Activated CD8-positive, alpha-beta memory T cell treated with anti-CD3 and anti-CD28 coated beads, Interleukin-2, amount 50 U/mL, for 48 hours (primary cell): ENCODE data around the gene ADD1.

ENCODE experiments used
- DNase-seq: peaks from one replicate; pipeline ENCODE4 v3.0.0-alpha.2; 2020

Gene ADD1

DNA sequence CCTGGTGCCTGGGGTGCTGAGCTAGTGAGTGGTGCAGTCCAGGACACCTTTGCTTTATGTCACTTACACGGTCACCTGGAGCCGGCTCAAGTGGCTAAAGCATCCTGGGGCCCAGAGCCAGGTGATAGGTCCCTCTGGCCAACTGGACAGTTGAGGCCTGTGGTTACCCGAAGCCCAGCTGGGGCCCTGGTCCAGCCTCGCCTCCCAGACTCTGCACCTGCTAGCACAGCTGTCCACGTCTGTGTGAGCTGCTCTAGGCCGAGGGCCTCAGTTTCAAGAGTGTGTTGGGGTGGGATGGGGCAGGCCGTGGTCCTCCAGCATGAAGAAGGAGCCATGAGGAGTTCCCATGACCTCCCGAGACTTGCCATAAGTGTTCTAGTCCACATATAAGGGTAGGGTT, 7.7 kb upstream of the ADD1 start:
- DNase-seq = no peak

DNA sequence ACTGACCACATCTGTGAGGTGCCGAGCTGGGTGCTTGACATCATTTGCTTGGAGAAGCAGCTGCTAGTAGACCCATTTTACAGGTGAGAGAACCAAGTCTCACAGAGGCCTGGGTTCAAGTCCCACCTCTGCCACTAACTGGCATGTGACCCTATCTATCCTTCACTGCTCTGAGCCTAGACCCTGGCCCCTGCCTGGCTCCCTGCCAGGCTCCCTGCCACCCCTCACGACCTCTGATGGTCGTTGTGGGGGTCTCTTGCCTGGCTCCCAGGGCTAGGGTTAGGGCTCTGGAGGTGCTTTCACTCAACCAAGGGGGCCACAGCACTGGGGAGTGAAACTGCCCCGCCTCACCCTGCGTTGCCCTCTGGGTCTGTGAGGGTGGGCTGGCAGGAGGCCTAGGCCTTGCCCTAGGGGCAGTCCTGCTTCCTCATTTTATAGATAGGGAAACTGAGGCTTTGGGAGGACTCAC, 7.2 kb upstream of the ADD1 start:
- peak; percentile 51 for DNase-seq

DNA sequence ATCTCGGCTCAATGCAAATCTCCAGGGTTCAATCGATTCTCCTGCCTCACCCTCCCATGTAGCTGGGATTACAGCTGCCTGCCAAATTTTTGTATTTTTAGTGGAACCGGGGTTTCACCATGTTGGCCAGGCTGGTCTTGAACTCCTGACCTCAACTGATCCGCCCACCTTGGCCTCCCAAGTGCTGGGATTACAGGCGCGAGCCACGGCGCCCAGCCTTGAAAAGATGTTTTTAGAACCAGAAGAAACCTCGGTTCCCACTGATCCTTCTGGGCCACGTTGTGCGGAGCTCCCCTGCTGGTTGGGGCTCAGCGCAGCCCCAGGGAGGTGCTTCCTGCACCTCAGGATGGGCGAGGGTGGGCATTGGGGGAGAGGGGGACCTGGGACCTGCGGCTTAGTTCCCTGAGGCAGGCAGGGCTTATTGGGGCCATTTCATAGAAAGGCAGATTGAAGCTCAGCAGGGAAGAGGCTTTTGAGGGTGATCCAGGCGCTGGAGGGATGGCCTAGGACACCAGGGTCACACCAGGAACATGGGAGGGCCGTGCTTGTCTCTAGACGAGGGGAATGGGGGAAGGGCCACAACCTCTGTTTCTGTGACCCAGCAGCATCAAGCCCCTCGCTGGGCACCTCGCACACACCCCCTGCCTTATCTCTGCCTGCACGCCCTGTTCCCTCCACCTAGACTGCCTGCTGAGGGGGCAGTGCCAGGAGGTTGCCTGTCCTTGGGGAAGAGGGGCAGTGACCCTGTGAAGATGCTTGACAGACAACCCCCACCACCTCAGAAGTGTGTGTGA, 6.3 kb upstream of the ADD1 start:
- peak; percentile 64 for DNase-seq

DNA sequence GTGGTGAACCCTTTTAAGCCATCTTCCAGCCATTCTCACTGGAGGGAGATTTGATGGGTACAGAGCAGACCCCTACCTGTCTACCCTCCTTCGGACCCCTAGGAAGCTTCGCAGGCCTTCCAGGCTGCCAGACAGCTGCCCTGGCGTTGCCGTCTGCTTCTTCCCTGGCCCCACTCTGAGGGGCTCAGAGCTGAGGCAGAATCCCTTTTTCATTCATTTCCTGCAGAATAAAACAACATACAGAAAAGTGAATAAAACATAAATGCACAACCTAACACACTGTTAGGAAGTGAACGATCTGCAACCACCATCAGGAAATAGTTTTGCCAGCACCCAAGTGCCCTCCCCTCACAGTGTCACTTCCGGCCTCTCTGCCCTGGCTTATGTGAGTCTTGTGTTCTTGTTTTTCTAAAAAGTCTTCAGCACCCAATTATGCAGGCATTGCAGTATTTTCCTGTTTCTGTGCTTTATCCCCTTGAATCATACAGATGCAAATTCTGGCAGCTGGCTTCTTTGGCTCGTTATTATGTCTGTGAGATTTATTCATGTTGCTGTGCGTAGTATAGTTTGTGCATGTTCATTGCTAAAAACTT, 5.6 kb upstream of the ADD1 start:
- DNase-seq = peak; percentile 67

DNA sequence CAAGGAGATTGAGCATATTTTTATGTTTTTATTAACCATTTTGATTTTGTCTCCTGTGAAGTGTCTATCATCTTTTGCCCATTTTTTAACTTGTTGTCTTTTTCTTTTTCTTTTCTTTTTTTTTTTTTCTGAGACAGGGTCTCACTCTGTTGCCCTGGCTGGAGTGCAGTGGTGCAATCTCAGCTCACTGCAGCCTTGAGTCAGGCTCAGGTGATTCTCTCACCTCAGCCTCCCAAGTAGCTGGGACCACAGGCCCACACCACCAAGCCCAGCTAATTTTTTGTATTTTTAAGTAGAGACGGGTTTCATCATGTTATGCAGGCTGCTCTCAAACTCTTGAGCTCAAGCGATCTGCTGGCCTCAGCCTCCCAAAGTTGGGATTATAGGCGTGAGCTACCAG, 4.6 kb upstream of the ADD1 start:
- DNase-seq = peak; percentile 22

DNA sequence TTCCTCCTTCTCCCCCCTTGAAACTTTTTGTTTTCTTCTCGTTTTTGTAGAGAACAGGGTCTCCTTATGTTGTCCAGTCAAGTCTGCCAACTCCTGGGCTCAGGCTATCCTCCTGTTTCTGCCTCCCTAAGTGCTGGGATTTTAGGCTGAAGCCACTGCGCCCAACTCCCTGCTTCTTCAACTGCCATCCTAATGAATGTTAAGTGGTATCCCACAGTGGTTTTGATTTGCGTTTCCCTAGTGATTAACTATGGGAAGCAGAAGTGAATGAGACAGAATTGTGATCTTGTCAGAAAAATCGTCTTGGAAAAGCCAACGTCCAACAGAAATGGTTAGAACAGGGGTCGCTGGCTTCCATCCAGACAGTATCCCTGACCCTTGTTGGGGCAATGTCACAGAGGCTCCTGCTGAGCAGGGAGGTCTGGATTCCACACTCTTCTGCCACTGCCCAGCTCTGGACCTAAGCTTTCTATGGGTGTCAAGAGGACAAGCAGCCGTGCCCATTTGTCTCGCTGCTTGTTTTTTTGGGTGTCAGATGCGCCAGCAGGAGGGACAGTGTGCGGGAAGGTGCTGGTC, 869 bp upstream of the ADD1 start:
- DNase-seq = no peak

DNA sequence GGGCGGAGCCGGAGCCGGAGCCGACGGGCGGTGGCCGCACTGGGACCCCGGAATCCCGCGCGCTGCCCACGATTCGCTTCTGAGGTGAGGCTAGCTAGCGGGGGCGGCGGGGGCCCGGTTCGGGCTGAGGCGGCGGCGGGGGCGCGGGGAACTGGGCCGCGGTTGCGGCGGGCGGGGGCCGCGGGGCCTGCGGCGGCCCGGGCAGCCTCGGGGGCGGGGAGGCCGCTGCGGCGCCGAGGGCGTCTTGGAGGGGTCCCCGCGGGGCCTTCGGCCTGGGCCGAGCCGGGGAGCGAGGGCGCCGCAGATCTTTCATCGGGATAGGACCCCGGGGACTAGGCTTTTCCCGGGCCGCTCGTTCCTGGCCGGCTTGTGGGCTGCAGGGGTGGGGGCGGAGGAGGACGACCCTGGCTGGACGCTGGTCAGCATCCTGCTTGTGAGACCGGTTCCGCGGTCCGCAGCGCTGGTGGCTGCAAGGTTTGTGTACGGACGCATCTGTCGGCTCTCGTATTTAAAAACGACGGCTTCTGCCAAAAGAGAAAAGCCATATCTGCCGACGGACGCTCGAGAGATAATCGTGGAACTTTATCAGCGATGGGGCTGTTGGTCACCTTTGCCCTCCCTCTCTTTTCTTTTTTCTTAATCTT, 419 bp downstream of the ADD1 start:
- DNase-seq = no peak

DNA sequence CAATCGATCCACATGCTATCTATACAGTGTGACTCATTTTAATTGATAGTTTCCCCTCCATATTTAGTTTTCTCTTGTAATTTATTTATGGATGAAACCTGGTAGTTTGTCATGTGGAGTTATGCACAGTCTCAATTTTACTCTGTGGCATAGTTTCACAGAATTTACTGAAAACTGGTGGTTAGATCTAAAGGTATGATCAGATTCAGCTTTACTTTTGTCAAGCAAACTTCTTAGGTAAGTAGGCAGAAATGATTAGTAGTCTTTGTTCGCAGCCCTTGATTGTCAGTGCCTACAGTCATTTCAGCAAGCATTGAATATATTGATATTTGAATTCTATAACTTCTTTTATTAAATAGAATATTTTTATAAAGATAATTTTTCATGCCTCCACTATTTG, 2.5 kb downstream of the ADD1 start:
- no peak for DNase-seq

DNA sequence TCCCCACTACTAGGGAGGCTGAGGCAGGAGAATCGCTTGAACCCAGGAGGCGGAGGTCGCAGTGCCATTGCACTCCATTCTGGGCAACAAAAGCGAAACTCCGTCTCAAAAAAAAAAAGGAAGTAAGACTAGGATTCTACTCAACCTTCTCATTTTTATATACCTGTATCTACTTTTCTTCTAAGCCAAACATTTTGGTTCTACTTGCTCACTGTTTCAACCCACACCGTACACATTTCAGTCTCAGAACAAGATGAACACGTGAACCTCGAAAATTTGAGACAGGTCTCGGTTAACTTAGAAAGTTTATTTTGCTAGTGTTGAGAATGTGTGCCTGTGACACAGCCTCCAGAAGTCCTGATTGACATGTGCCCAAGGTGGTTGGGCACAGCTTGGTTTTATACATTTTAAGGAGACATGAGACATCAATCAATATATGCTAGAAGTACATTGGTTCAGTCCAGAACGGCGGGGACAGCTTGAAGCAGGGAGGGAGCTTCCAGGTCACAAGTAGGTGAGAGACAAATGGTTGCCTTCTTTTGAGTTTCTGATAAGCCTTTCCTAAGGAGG, 3.7 kb downstream of the ADD1 start:
- no peak for DNase-seq

DNA sequence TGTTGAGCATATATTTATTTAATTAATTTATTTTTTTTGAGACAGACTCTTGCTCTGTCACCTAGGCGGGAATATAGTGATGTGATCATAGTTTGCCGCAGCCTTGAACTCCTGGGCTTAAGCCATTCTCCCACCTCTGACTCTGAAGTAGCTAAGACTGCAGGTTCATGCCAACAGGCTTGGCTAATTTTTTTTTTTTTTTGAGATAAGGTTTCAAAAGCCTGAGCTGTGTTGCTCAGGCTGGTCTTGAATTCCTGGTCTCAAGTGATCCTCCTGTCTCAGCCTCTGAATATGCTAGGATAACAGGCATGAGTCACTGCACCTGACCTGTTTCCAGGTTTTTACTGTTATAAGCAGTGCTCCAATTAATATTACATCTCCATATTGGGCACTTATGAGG, 4.8 kb downstream of the ADD1 start:
- DNase-seq = no peak

DNA sequence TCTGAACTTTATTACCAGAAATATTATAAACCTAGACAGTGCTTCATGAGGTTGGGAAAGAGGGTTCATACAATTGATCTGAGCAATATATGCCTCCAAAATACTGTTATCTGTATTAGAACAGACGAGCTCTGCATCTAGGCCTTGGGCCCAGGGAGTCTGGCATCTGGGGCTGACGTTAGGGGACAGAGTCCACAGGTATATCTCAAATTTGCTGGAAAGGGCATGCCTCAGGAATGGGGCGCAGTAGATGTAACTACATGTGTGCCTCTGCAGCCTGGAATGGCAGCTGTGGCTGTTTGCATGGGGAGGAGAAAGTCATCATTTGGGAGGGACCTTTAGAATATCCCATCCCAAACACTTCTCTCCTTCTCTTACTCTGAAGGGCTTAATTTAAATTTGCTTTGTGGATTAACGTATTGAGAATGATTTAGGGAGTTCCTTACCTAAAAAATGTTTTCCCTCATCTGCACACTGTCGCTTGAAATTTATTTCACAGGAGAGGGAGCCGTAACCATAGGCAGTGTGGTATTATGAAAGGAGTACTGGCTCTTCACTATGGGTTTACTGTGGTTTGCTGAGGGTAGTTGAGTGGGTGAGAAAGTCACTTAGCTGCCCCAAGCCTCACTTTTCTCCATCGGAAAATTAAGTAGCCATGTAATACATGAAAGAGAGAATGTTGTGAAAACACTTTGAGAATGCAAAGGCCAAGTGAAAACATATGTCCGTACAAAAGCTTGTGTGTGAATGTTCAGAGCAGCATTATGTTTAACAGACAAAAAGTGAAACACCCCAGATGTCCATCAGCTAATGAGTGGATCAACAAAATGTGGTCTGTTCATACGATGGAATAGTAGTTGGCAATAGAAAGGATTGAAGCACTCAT, 5.9 kb downstream of the ADD1 start:
- DNase-seq = no peak

DNA sequence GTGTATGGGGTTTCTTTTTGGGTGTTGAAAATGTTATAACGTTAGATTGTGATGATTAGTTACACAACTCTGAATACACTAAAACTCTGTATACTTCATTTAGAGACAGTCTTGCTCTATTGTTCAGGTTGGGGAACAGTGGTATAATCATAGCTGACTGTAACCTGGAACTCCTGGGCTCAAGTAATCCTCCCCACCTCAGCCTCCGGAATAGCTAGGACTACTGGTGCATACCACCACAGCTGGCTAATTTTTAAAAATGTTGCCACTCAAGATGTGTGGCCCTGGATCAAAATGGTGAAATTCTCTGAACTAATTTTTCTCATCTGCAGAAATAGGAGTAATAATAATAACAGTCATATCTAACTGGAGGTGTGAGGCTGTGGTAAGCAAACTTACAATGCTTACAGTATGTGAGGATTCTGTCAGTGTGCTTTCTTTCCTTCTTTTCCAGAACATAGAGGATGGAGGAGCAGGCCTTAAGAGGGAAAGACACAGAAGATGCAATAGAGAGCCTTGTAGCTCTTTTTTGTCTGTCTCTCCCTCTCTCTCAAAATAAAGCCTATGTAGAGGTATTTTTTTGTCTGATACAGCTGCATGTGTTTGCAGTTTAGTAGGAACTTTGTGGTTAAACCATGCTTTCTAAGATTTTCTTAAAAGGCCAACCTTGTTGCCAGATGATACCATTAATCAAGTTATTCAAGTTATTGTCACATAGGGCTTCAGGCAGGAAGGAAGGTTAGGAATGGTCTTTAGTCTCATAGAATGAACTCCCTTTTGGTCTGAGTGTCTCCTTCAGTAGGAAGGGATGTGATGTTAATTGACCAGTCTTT, 7.5 kb downstream of the ADD1 start:
- DNase-seq = no peak

DNA sequence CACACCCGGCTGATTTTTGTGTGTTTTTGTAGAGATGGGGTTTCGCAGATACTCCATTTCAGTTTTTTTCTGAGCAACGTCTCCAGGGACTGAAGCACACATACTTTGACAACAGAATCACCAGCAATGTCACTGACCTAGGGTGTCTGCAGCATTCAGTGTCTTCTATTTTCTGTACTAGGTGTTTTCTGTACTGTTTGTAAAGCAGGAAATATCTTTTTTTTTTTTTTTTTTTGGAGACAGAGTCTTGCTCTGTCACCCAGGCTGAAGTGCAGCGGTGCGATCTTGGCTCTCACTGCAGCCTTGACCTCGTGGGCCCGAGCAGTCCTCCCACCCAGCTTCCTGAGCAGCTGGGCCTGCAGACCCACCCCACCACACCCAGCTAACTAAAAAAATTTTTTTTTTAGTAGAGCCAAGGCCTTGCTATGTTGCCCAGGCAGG, 8.9 kb downstream of the ADD1 start:
- peak; percentile 49 for DNase-seq

DNA sequence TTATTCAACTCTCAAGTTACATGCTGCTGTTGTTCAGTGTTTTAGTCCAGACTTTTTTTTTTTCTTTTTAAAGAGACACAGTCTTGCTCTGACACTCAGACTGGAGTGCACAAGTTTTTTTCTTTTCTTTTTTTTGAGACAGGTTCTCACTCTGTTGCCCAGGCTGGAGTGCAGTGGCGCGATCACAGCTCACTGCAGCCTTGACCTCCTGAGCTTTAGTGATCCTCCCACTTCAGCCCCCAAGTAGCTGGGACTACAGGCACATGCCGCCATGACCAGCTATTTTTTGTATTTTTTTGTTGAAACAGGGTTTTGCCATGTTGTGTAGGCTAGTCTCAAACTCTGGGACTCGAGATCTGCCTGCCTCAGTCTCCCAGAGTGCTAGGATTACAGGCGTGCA, 11.9 kb downstream of the ADD1 start:
- DNase-seq = no peak

DNA sequence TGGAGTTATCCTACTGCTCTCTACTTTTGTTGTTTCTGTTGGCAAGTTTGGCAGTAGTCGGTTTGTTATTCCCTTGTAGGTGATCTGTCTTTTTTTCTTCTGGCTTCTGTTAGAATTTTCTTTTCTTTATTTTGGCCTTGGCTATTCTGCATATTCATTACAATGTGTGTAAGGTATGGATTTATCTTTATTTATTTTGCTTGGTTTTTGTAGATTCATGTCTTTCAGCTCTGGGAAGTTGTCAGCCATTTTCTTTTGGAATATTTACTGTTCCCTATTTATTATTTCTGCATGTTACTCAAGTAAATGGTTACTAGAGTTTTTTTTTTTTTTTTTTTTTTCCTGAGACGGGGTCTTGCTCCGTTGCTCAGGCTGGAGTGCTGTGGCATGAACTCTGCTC, 12.6 kb downstream of the ADD1 start:
- no peak for DNase-seq

DNA sequence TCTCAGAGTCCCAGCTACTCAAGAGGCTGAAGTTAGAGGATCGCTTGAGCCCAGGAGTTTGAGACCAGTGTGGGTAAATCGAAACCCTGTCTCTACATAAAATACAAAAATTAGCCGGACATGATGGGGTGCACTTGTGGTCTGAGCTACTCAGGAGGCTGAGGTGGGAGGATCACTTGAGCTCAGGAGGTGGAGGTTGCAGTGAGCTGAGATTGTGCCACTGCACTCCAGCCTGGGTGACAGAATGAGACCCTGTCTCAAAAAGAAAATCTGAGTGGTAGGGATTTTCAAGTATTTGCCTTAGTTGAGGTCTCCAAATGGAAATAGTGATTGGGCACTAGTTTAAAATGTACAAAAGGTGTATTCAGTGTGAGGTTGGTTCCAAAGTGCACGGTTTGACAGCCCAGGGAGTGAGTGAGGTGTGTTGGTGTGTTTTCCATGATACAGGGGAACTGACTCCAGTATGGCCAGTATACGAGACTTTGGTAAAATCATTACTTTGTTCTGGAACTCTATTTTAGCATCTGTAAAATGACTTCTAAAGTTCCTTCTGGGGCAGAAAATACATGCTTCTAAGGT, 13.8 kb downstream of the ADD1 start:
- DNase-seq = no peak

DNA sequence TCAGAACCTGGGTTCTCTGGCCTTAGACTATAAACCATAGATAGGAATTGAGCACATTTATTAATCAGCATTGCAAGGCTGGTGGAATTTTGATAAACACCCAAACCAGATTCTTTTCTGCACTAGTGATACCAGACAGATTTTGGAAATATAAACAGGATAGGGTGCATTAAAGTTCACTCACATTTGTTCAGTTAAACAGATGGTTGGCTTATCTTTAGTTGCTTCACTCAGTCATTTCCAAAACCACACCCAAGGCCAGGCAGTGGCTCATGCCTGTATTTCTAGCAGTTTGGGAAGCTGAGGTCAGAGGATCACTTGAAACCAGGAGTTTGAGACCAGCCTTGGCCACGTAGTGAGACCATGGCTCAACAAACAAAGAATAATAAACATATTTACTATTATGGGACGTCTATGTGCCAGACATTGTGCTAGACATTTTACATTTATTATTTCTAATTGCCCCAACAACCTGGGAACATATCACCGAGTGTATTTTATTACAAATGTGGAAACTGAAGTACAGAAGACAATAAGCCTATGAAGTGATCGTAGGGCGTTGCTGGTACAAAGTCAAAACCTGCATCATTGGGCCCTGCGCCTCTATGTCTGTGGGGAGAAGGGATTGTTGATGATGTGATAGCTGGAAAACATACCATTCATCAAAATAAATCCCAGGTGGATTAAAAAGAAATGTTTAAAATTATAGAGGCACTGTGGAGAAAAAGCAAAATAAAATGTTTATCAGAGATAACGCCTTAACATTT, 15.0 kb downstream of the ADD1 start:
- DNase-seq = no peak

DNA sequence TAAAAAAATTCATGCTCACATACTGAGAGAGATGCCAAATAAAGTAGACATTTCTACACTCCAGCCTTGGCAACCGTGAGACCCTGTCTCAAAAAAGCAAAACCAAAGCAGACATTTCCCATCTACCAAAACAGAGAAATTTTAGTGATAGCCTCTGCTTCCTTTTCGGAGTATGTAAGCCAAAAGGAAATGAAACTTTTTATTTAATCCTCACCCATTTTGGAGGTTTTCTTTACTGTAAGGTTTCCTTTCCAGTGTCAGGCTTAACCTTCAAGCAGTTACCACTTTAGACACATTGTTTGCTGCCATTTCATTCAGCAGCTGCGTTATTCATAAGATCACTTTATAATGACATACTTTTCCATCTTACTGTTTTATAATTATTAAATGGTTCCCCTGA, 15.9 kb downstream of the ADD1 start:
- no peak for DNase-seq

DNA sequence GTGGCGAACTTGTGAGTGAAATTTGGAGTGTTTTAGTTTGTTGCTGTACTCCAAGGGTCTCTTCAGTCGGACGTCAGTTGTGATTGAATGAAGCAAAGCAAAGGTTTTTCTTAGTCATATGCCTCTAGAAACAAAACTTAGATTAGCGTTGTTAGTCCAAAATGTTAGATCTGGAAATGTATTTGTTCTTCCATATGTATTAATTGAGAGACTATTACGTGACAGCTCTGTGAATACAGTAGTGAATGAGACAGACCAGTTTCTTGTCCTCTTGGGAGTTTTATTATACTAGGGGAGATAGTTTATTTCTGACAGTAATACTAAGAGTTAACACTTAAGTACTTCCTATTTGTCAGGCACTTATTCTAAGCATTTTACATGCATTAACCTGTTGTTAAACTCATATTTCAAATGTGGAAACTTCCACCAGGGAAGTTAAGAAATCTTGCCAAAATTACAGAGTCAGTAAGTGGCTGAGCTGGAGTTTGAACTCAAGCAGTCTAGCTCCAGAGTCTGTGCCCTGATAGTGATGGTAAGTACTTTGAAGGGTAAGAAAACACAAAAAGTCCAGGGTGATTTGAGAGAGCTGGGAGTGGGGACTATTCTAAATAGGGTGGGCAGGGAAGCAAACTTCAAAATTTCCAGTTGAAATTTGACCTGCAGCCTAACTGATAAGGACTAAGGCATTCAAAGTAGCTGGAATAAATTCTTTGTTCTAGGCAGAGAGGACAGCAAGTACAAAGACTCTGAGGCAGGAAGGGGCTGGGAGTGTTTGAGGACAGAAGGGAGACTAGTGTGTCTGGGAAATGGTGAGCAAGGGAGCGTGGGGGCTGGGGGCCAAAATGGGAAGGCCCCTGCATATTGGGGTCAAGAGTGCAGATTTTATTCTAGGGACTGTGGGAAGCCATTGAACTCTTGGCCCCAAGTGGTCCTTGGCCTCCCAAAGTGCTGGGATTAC, 17.0 kb downstream of the ADD1 start:
- no peak for DNase-seq
